Astrocyte (in vitro differentiated cells and primary cell): ENCODE results near the gene PPP4C. TPM values are rescaled to one million over a fixed set of nuclear protein-coding genes. Genes with fewer than 3 reads are reported as not detected.
A peak's percentile ranks its signal among the peaks of the same experiment; 100 is the strongest.

Experiments
- DNase-seq: peaks from one replicate; pipeline ENCODE4 v3.0.0-alpha.2; 2010; ENCODE audit warnings: low read depth
- FAIRE-seq: peaks from 2 replicates; lab custom pipeline; 2011; peaks lifted over from hg19 to GRCh38; lab: Jason Lieb, UNC
- H2AFZ ChIP-seq: 2 replicates; pipeline ENCODE4 v1.6.0; 2012; ENCODE audit warnings: low read depth, low read length, inconsistent platforms
- H3K27ac ChIP-seq: 2 replicates; pipeline ENCODE4 v1.5.1; 2011; ENCODE audit warnings: low read depth, low read length, inconsistent platforms
- H3K27me3 ChIP-seq: 2 replicates; pipeline ENCODE4 v1.6.0; 2011; ENCODE audit warnings: low read length, inconsistent platforms; ENCODE audit not compliant: insufficient read depth
- H3K36me3 ChIP-seq: 2 replicates; pipeline ENCODE4 v1.5.1; 2011; ENCODE audit warnings: low read length, inconsistent platforms; ENCODE audit not compliant: insufficient read depth
- H3K4me1 ChIP-seq: 2 replicates; pipeline ENCODE4 v1.5.1; 2011; ENCODE audit warnings: low read length, inconsistent platforms; ENCODE audit not compliant: insufficient read depth
- H3K4me2 ChIP-seq: 2 replicates; pipeline ENCODE4 v1.6.0; 2012; ENCODE audit warnings: low read length, inconsistent platforms
- H3K4me3 ChIP-seq: 2 replicates; pipeline ENCODE4 v1.5.1; 2011; ENCODE audit warnings: low read depth, mild to moderate bottlenecking, low read length, inconsistent platforms; ENCODE audit not compliant: insufficient read depth
- H3K79me2 ChIP-seq: 2 replicates; pipeline ENCODE4 v1.6.0; 2012; ENCODE audit warnings: mild to moderate bottlenecking, low read length, inconsistent platforms; ENCODE audit not compliant: insufficient read depth
- H3K9ac ChIP-seq: 2 replicates; pipeline ENCODE4 v1.6.0; 2012; ENCODE audit warnings: mild to moderate bottlenecking, low read length, inconsistent platforms
- H3K9me3 ChIP-seq: 2 replicates; pipeline ENCODE4 v1.5.1; 2012; ENCODE audit warnings: low read depth, mild to moderate bottlenecking, low read length, inconsistent platforms; ENCODE audit not compliant: insufficient read depth
- H4K20me1 ChIP-seq: 2 replicates; pipeline ENCODE4 v1.6.0; 2012; ENCODE audit warnings: low read length, inconsistent platforms; ENCODE audit not compliant: insufficient read depth
- H3K27ac Mint-ChIP-seq: one replicate; pipeline ENCODE4 v1.8.0; 2021; ENCODE audit warnings: mild to moderate bottlenecking, mixed read lengths; ENCODE audit not compliant: unreplicated experiment
- H3K27me3 Mint-ChIP-seq: one replicate; pipeline ENCODE4 v1.8.0; 2021; ENCODE audit warnings: low read depth, mixed read lengths; ENCODE audit not compliant: unreplicated experiment
- H3K36me3 Mint-ChIP-seq: one replicate; pipeline ENCODE4 v1.8.0; 2021; ENCODE audit warnings: low read depth, mixed read lengths; ENCODE audit not compliant: unreplicated experiment
- H3K4me1 Mint-ChIP-seq: one replicate; pipeline ENCODE4 v1.8.0; 2021; ENCODE audit warnings: low read depth, mixed read lengths; ENCODE audit not compliant: unreplicated experiment
- H3K4me3 Mint-ChIP-seq: one replicate; pipeline ENCODE4 v1.8.0; 2021; ENCODE audit warnings: mild to moderate bottlenecking, moderate library complexity, mixed read lengths; ENCODE audit not compliant: unreplicated experiment
- H3K9me3 Mint-ChIP-seq: one replicate; pipeline ENCODE4 v1.8.0; 2021; ENCODE audit warnings: mild to moderate bottlenecking, mixed read lengths; ENCODE audit not compliant: unreplicated experiment
- EZH2 ChIP-seq: IDR thresholded peaks from 2 replicates; pipeline ENCODE4 v1.6.1; 2012; ENCODE audit warnings: mild to moderate bottlenecking, low read length, inconsistent platforms; ENCODE audit not compliant: insufficient read depth
- total RNA-seq: library from RNA; stranded (reverse); gene quantifications from 2 replicates; pipeline ENCODE4 v1.2.1, GENCODE V29; 2021
- TF ChIP-seq, protein P1 (sequence below): IDR thresholded peaks from 2 replicates; pipeline ENCODE4 v1.5.1; 2011; ENCODE audit warnings: low read depth, mild to moderate bottlenecking, inconsistent platforms, low read length, moderate library complexity; ENCODE audit not compliant: insufficient read depth

Gene PPP4C
- total RNA-seq, 1 donor from 2014 or later: 140 TPM

DNA sequence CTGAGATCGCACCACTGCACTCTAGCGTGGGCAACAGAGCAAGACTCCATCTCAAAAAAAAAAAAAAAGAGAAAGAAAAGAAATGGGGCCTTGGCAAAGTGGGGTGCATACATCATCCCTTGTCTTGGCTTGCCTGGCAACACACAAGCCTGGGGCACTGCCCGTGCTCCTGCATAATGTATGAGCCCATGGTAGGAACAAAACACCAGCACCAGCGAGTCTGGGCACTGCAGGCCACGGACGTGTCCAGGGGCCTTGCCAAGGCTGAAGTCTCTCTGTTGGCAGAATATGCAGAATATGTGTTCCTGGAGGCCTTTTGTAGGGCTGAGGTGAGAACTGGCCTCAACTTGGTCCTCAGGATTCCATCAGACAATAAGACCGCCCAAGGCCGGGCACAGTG is 25.9 kb upstream of the PPP4C start:
- Mint-ChIP-seq H3K4me1 (peaks cover 14% of the 10 kb centered on the region), H3K27ac (no peak overlapping the region), H3K4me3 (no peak overlapping the region), H3K9me3 (peaks cover 1% of the 10 kb centered on the region), H3K27me3 (peaks cover 9% of the 10 kb centered on the region), H3K36me3 (no peaks in the 10 kb centered on the region)
- Histone ChIP-seq H3K4me3 (no peak overlapping the region), H4K20me1 (peaks cover 3% of the 10 kb centered on the region), H3K4me1 (peaks cover 19% of the 10 kb centered on the region), H3K9ac (no peak overlapping the region), H3K36me3 (no peaks in the 10 kb centered on the region), H3K27me3 (no peaks in the 10 kb centered on the region), H3K4me2 (no peak overlapping the region), H3K79me2 (peaks cover 6% of the 10 kb centered on the region), H2AFZ (no peak overlapping the region), H3K27ac (no peak overlapping the region), H3K9me3 (no peaks in the 10 kb centered on the region)
- FAIRE-seq: no peak
- TF ChIP-seq, protein P1, sequence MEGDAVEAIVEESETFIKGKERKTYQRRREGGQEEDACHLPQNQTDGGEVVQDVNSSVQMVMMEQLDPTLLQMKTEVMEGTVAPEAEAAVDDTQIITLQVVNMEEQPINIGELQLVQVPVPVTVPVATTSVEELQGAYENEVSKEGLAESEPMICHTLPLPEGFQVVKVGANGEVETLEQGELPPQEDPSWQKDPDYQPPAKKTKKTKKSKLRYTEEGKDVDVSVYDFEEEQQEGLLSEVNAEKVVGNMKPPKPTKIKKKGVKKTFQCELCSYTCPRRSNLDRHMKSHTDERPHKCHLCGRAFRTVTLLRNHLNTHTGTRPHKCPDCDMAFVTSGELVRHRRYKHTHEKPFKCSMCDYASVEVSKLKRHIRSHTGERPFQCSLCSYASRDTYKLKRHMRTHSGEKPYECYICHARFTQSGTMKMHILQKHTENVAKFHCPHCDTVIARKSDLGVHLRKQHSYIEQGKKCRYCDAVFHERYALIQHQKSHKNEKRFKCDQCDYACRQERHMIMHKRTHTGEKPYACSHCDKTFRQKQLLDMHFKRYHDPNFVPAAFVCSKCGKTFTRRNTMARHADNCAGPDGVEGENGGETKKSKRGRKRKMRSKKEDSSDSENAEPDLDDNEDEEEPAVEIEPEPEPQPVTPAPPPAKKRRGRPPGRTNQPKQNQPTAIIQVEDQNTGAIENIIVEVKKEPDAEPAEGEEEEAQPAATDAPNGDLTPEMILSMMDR: no peak
- no peak for TF ChIP-seq EZH2
- no peak for DNase-seq

DNA sequence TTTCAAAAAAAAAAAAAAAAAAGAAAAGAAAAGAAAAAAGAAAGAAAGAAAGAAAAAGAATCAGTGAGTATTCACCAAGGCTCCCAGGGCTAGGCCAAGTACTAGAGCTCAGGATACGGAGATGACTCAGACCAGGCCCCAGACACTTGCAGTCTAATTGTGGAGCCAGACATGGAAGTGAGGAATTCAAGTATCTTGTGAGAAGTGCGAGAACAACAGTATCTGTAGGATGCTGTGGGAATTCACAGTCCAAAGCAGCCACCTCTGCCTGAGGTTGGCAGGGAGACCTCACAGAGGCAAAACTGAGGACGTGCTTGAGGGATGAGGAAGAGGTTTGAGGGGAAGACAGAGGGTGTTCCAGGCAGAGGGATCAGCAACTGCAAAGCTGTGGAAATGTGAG is 24.3 kb upstream of the PPP4C start:
- Histone ChIP-seq H3K36me3 (no peaks in the 10 kb centered on the region), H3K4me3 (no peak overlapping the region), H3K79me2 (peaks cover 6% of the 10 kb centered on the region), H3K4me2 (peak overlapping the region; percentile 2), H3K9me3 (no peaks in the 10 kb centered on the region), H3K27me3 (no peaks in the 10 kb centered on the region), H3K27ac (peak overlapping the region; percentile 57), H2AFZ (peak overlapping the region; percentile 48), H3K4me1 (peaks cover 19% of the 10 kb centered on the region), H4K20me1 (peaks cover 3% of the 10 kb centered on the region), H3K9ac (peak overlapping the region; percentile 9)
- Mint-ChIP-seq H3K27ac (peak overlapping the region; percentile 79), H3K36me3 (peaks cover 3% of the 10 kb centered on the region), H3K4me3 (peak overlapping the region; percentile 78), H3K4me1 (peaks cover 14% of the 10 kb centered on the region), H3K9me3 (no peaks in the 10 kb centered on the region), H3K27me3 (peaks cover 6% of the 10 kb centered on the region)
- no peak for TF ChIP-seq EZH2
- TF ChIP-seq, protein P1: no peak
- DNase-seq (peak; percentile 79), FAIRE-seq (no peak)

DNA sequence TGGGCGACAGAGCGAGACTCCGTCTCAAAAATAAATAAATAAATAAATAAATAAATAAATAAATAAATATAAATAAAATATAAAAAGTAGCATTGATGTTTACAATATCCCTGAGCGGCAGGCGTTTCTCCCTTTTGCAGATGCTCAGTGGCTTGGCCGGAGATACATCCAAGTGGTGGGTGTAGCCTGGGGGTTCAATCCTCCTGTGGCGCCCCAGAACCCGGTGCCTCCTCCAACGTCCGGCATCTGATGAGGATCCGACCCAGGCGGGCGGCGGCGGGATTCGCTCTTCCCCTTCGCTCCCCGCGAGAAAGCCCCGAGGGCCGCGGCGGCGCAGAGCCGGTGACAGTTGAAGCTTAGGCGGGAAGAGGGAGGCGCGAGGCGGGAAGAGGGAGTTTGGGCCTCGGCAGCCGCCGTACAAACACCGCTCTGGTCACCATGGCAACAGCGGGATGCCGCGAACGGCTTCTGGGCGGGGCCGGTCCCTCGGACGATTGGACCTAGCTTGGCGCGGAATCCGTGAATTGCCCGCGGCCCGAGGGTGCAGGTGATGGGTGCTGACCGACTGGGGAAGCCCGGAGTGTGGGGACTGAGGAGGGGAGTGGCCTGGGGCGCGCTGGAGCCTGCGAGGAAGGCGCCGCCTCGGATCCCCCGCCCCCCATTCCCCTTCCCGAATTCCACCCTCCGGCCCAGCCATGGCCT is 23.0 kb upstream of the PPP4C start:
- Histone ChIP-seq H3K79me2 (peaks cover 6% of the 10 kb centered on the region), H3K27me3 (no peaks in the 10 kb centered on the region), H3K9ac (peak overlapping the region; percentile 85), H3K4me3 (peak overlapping the region; percentile 75), H3K4me1 (peaks cover 19% of the 10 kb centered on the region), H3K36me3 (no peaks in the 10 kb centered on the region), H3K9me3 (no peaks in the 10 kb centered on the region), H3K4me2 (peak overlapping the region; percentile 100), H3K27ac (peak overlapping the region; percentile 78), H4K20me1 (peaks cover 3% of the 10 kb centered on the region), H2AFZ (peak overlapping the region; percentile 80)
- no peaks in the 10 kb centered on the region for H3K9me3 Mint-ChIP-seq
- no peak for TF ChIP-seq EZH2
- TF ChIP-seq, protein P1: no peak
- H3K36me3 Mint-ChIP-seq: peaks cover 3% of the 10 kb centered on the region
- H3K4me3 Mint-ChIP-seq: peak overlapping the region; percentile 85
- DNase-seq (peak; percentile 76), FAIRE-seq (no peak)
- H3K27me3 Mint-ChIP-seq: no peaks in the 10 kb centered on the region
- peak overlapping the region; percentile 79 for H3K27ac Mint-ChIP-seq
- peaks cover 14% of the 10 kb centered on the region for H3K4me1 Mint-ChIP-seq
